Measurements from ENCODE around the gene SH3RF3. TPM values are rescaled to one million over a fixed set of nuclear protein-coding genes. Genes with fewer than 3 reads are reported as not detected.

The SH3RF3 gene
- total RNA-seq, 2 donors from 2014 or later: 0.05 TPM; not detected in 1

DNA sequence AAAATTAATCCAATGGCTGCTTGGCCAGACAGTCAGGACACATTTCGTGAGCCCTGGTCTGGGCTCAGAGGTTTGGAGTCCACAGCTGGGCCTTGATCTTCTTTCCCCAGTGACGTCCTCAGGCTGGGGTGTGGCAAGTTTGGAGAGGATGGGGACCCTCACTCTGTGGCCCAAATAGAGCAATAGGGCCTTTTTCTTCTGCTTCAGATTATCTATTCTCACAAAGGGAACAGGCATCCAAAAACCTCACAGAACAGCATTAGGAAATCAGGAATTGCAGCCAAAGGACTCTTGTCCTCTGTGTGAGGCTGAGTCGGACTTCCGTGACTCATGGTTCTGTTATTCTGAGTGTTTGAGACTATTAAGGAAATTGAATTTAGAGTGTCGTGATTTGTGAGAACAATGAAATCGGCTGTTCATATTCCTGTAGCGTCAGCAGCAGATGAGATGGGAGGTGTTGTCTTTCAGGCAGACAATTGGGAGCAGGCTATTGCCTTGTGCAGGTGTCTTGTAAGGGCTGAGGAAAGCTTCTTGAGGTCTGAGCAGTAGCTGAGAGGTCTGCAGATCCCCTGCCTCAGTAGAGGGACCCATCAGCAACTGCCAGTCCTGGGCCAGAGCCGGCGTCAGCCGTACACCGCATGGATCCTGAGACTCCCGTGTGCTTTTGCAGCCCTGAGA is 113.8 kb downstream of the SH3RF3 start:
- Mint-ChIP-seq H3K4me1 (ENCODE audit: low read depth in 2 of 2) (peaks cover 24 to 32% of the 10 kb centered on the region in 2 donors), H3K27me3 (no peaks in the 10 kb centered on the region), H3K36me3 (no peaks in the 10 kb centered on the region), H3K27ac (peak overlapping the region in 1 of 2 donors; percentile 83), H3K9me3 (no peaks in the 10 kb centered on the region), H3K4me3 (no peak overlapping the region)
- DNase-seq (ENCODE audit: low spot score): no peak
- no peak for ATAC-seq

DNA sequence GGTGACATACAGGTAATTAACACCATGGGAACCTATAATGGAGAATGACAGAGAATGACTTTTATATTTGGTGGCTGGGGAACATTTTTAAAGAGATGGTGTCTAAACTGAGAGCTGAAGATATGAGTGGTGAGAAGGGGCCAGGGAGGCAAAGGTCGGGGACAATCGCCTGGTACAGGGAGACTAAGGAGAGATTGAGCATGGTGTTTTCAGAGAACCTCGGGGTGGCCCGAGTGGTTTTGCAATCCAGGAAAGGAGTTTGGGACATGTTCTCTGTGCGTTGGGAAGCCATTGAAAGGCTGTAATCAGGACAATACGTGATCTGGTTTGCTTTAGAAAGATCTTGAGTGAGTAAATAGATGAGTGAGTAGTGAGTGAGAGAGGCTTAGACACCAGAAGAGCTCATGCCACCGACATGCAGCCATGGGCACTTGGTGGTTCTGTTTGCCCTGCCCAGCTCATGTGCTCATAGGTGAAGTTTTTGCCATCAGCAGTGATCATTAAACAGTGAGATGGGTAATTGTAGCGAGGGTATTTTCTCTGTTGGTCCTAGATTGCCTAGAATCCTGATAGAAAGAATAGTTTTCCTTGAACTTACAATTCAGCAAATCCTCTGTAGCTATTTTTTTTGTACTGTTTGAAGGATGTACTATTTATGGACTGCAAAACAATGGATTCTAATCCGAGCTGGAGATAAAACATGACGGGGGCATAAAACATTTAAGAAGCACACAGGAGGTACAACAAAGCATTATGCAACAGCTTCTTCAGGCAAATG is 114.7 kb downstream of the SH3RF3 start:
- Mint-ChIP-seq H3K4me1 (ENCODE audit: low read depth in 2 of 2) (peaks cover 25 to 33% of the 10 kb centered on the region in 2 donors), H3K36me3 (no peaks in the 10 kb centered on the region), H3K27me3 (peaks cover 0 to 2% of the 10 kb centered on the region in 2 donors), H3K27ac (no peak overlapping the region), H3K4me3 (no peak overlapping the region), H3K9me3 (no peaks in the 10 kb centered on the region)
- no peak for ATAC-seq
- DNase-seq (ENCODE audit: low spot score): no peak

- Mint-ChIP-seq H3K36me3 (no peaks in the 10 kb centered on the region), H3K4me1 (ENCODE audit: low read depth in 2 of 2) (peaks cover 22 to 30% of the 10 kb centered on the region in 2 donors), H3K9me3 (no peaks in the 10 kb centered on the region), H3K4me3 (no peak overlapping the region), H3K27ac (no peak overlapping the region), H3K27me3 (peaks cover 0 to 3% of the 10 kb centered on the region in 2 donors)
- ATAC-seq (no peak), DNase-seq (ENCODE audit: low spot score) (no peak)
Measured at GRCh38 chr2:109244304-109244582, 115.2 kb downstream of the SH3RF3 start.

- H3K27ac Mint-ChIP-seq: no peak overlapping the region
- no peaks in the 10 kb centered on the region for H3K36me3 Mint-ChIP-seq
- H3K4me1 Mint-ChIP-seq (ENCODE audit: low read depth in 2 of 2): peaks cover 16 to 24% of the 10 kb centered on the region in 2 donors
- ATAC-seq (no peak), DNase-seq (ENCODE audit: low spot score) (no peak)
- no peak overlapping the region for H3K4me3 Mint-ChIP-seq
- no peaks in the 10 kb centered on the region for H3K9me3 Mint-ChIP-seq
- H3K27me3 Mint-ChIP-seq: peaks cover 0 to 3% of the 10 kb centered on the region in 2 donors
Measured at GRCh38 chr2:109244750-109245382, 115.9 kb downstream of the SH3RF3 start.

GRCh38 chr2:109246176-109246575 is 117.2 kb downstream of the SH3RF3 start:
- no peak for ATAC-seq
- peaks cover 0 to 3% of the 10 kb centered on the region in 2 donors for H3K27me3 Mint-ChIP-seq

GRCh38 chr2:109246616-109247015 is 117.6 kb downstream of the SH3RF3 start:
- Mint-ChIP-seq H3K4me1 (ENCODE audit: low read depth in 2 of 2) (peaks cover 14 to 17% of the 10 kb centered on the region in 2 donors), H3K36me3 (no peaks in the 10 kb centered on the region), H3K4me3 (no peak overlapping the region), H3K9me3 (no peaks in the 10 kb centered on the region), H3K27me3 (peaks cover 0 to 3% of the 10 kb centered on the region in 2 donors), H3K27ac (no peak overlapping the region)
- ATAC-seq (no peak), DNase-seq (ENCODE audit: low spot score) (no peak)

More at GRCh38 chr2:109246176-109246575, 117.2 kb downstream of the SH3RF3 start:
- DNase-seq (ENCODE audit: low spot score): no peak
- no peak overlapping the region for H3K4me3 Mint-ChIP-seq
- no peak overlapping the region for H3K27ac Mint-ChIP-seq
- peaks cover 14 to 17% of the 10 kb centered on the region in 2 donors for H3K4me1 Mint-ChIP-seq (ENCODE audit: low read depth in 2 of 2)
- H3K9me3 Mint-ChIP-seq: no peaks in the 10 kb centered on the region
- no peaks in the 10 kb centered on the region for H3K36me3 Mint-ChIP-seq

DNA sequence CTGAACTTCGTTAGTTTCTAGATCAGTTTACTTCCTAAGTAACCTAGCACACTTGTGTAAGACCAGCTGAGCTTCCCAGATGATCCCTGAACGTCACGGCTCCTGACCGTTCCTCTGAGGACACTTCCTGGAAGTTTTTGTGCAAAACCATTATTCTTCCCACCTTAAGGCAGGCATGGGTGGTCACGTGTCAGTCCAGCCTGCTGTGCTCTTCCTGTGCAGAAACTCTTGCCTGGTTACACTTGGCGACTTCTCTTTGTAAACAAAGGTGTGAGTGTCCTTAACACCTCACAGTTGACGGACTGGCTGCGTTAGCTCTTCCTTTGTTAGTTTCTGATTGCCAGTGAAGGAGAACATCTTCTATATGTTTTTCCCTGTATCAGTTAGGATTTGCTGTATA is 118.3 kb downstream of the SH3RF3 start:
- peaks cover 0 to 3% of the 10 kb centered on the region in 2 donors for H3K27me3 Mint-ChIP-seq
- ATAC-seq: no peak
- no peaks in the 10 kb centered on the region for H3K36me3 Mint-ChIP-seq
- no peaks in the 10 kb centered on the region for H3K9me3 Mint-ChIP-seq
- no peak overlapping the region for H3K27ac Mint-ChIP-seq
- no peak overlapping the region for H3K4me3 Mint-ChIP-seq
- DNase-seq (ENCODE audit: low spot score): no peak
- H3K4me1 Mint-ChIP-seq (ENCODE audit: low read depth in 2 of 2): peaks cover 14 to 17% of the 10 kb centered on the region in 2 donors

DNA sequence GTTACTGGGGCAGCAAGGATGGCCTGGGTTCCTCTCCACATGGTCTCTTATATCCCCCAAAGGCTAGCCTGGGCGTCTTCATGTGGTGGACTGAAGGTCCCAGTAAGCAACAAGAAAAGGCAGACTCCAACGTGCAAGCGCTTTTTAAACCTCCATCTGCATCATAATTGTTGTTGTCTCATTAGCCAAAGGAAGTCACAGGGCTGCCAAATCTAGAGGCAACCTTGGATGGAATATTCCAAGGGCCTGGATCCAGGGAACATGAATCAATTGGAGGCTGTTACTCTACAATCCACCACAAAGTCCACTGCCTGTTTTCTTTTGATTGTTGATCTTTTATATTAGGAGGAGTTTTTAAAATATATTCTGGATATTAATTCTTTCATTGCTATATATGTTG is 118.8 kb downstream of the SH3RF3 start:
- peaks cover 0 to 3% of the 10 kb centered on the region in 2 donors for H3K27me3 Mint-ChIP-seq
- ATAC-seq: no peak
- no peaks in the 10 kb centered on the region for H3K36me3 Mint-ChIP-seq
- no peak overlapping the region for H3K4me3 Mint-ChIP-seq
- peaks cover 14 to 17% of the 10 kb centered on the region in 2 donors for H3K4me1 Mint-ChIP-seq (ENCODE audit: low read depth in 2 of 2)
- no peaks in the 10 kb centered on the region for H3K9me3 Mint-ChIP-seq
- DNase-seq (ENCODE audit: low spot score): no peak
- H3K27ac Mint-ChIP-seq: no peak overlapping the region

DNA sequence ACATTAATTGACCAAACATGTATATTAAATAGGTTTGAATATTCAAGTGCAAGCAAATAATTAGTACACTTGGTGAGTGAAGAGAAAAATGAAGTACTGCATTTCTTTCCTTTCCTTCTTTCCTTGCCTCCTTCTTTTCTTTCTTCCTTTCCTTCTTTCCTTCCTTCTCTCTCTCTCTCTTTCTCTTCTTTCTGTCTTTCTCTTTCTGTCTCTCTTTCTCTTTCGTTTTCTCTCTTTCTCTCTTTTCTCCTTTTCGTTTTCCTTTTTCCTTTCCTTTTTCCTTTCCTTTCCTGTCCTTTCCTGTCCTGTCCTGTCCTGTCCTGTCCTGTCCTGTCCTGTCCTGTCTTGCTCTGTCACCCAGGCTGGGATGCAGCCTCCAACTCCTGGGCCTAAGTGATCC is 119.6 kb downstream of the SH3RF3 start:
- Mint-ChIP-seq H3K4me3 (no peak overlapping the region), H3K4me1 (ENCODE audit: low read depth in 2 of 2) (peaks cover 14 to 17% of the 10 kb centered on the region in 2 donors), H3K36me3 (no peaks in the 10 kb centered on the region), H3K27ac (no peak overlapping the region), H3K9me3 (no peaks in the 10 kb centered on the region), H3K27me3 (peaks cover 0 to 3% of the 10 kb centered on the region in 2 donors)
- ATAC-seq (no peak), DNase-seq (ENCODE audit: low spot score) (no peak)

- ATAC-seq (no peak), DNase-seq (ENCODE audit: low spot score) (no peak)
- H3K27ac Mint-ChIP-seq: no peak overlapping the region
- H3K27me3 Mint-ChIP-seq: peaks cover 5 to 6% of the 10 kb centered on the region in 2 donors
- H3K4me1 Mint-ChIP-seq (ENCODE audit: low read depth in 2 of 2): peaks cover 6 to 15% of the 10 kb centered on the region in 2 donors
- no peaks in the 10 kb centered on the region for H3K9me3 Mint-ChIP-seq
- H3K36me3 Mint-ChIP-seq: no peaks in the 10 kb centered on the region
- H3K4me3 Mint-ChIP-seq: no peak overlapping the region
Measured at GRCh38 chr2:109253217-109253616, 124.2 kb downstream of the SH3RF3 start.

DNA sequence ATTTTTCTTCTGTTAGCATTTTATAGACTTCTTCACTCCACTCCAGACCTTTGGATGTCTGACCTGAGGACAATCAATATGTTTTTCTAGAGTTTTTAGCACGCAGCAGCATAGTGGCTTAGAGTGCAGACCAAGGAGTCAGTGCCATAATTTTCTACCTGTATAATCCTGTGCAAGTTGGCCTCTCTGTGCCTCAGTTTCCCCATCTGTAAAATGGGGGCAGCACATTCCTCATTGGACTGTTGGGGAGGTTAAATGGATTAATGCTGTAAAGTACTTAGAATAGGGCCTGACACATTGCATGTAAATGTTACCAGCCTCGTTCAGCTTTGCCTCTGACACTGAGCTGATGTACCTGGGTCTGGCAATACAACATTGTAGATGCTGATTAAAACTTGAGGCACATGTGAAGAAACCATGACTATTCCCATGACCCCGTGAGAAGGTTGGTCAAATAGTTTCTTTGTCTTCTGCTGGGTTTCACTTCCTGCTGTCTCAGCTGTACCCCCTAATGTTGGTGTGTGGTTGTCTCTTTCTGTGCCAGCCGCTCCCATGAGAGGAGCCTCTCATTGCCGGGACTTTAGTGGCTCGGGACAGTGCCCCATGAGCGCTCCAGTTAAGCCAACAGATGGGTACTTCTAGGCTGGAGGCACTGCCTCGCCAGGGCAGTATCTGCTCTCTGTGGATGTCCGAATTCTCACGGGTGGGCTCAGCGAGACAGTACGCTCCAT is 125.3 kb downstream of the SH3RF3 start:
- no peak overlapping the region for H3K27ac Mint-ChIP-seq
- H3K27me3 Mint-ChIP-seq: peaks cover 2 to 8% of the 10 kb centered on the region in 2 donors
- ATAC-seq: no peak
- H3K36me3 Mint-ChIP-seq: no peaks in the 10 kb centered on the region
- DNase-seq (ENCODE audit: low spot score): no peak
- no peak overlapping the region for H3K4me3 Mint-ChIP-seq
- H3K9me3 Mint-ChIP-seq: no peaks in the 10 kb centered on the region
- H3K4me1 Mint-ChIP-seq (ENCODE audit: low read depth in 2 of 2): peaks cover 0 to 7% of the 10 kb centered on the region in 2 donors

DNA sequence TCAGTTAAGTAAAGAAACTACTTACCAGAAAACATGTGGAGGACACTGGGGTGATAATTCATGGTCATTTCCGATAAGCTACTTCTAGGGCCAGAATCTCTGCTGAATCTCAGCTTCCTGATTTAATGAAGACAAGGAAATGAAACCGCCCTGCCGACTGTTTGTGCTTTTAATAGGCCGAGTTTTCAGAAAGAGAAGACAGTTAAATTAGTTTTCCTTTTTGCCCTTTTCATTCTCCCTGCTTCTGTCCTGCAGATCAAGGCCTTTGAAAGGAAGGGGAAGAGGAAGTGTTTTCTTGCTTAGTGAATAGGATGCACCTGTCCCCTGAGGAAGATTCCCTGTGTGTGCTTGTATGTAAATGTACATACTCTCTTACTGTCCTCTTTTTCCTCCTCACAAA is 126.6 kb downstream of the SH3RF3 start:
- Mint-ChIP-seq H3K27ac (no peak overlapping the region), H3K4me1 (ENCODE audit: low read depth in 2 of 2) (peaks cover 0 to 7% of the 10 kb centered on the region in 2 donors), H3K36me3 (no peaks in the 10 kb centered on the region), H3K27me3 (peaks cover 4 to 11% of the 10 kb centered on the region in 2 donors), H3K4me3 (no peak overlapping the region), H3K9me3 (no peaks in the 10 kb centered on the region)
- ATAC-seq: no peak
- DNase-seq (ENCODE audit: low spot score): no peak

DNA sequence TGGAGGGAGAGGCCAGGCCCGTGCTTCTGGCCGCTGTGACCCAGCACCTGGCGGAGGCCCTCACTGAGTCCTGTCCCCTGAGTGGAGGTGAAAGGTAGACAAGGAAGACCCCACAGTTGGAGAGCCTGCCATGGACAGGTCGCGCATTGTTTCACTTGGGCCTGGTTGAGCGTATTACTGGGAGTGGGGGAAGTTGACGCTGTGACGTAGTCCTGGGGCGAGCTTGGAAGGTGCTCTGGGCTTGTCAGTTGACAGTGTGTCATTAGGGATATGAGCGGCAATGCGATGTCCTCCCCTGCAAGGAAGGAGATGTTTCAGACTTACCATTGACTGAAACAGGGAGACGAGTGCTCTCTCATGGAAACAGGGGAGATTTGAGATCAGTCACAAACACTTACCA is 127.1 kb downstream of the SH3RF3 start:
- H3K4me3 Mint-ChIP-seq: no peak overlapping the region
- no peaks in the 10 kb centered on the region for H3K9me3 Mint-ChIP-seq
- no peak for ATAC-seq
- peaks cover 4 to 11% of the 10 kb centered on the region in 2 donors for H3K27me3 Mint-ChIP-seq
- no peak for DNase-seq (ENCODE audit: low spot score)
- H3K4me1 Mint-ChIP-seq (ENCODE audit: low read depth in 2 of 2): peaks cover 0 to 7% of the 10 kb centered on the region in 2 donors
- no peak overlapping the region for H3K27ac Mint-ChIP-seq
- H3K36me3 Mint-ChIP-seq: no peaks in the 10 kb centered on the region

Data from natural killer cell treated with Interleukin-12 subunit alpha and Interleukin-12 subunit beta and Interleukin-15 and Interleukin-18, amount 100 ng/mL, for 72 hours (primary cell).